HCT116 (cell line): Measurements from ENCODE around the gene KCNQ1OT1. TPM values are rescaled to one million over a fixed set of nuclear protein-coding genes. Genes with fewer than 3 reads are reported as not detected.

Experiments used
- ATAC-seq: fragments of 200-7000 bp; cut with Tn5 transposase; 2 replicates; pipeline ENCODE4 v1.9.1; 2020; ENCODE audit warnings: mild to moderate bottlenecking, moderate library complexity
- BruUV-seq: library from RNA; stranded (reverse); fragments of 400-500 nt; replicated peaks from 2 replicates; lab custom pipeline; 2021; lab: Mats Ljungman, UMichigan
- CTCF ChIA-PET: fragments of 300-600 bp; sonication (Branson Sonifier 250); formaldehyde crosslinking; loops from one replicate; lab custom pipeline; 2021; ENCODE audit warnings: antibody characterized with exemption; lab: Charles Lee
- POLR2A ChIA-PET: fragments of 300-600, 350-600 bp; sonication (Branson Sonifier 250); formaldehyde crosslinking; loops from one replicate; lab custom pipeline; 2021; ENCODE audit warnings: antibody characterized with exemption; lab: Charles Lee
- RAD21 ChIA-PET, 2 experiments: fragments of 300-600 bp; sonication (Branson Sonifier 250); formaldehyde crosslinking; loops; one replicate each; lab custom pipeline; 2023; ENCODE audit warnings: low total read pairs in 2 of 2; ENCODE audit not compliant: uncharacterized antibody in 2 of 2, unreplicated experiment in 2 of 2, low non-redundant PET in 1 of 2; lab: Charles Lee
- DNase-seq: peaks from one replicate; pipeline ENCODE4 v3.0.0-alpha.2; 2010; ENCODE audit warnings: low read depth, low spot score
- H2AFZ ChIP-seq: fragments of 200-600 bp; shearing (Covaris generic), sonication (generic); 2 replicates; pipeline ENCODE4 v1.6.1; 2017; ENCODE audit warnings: low read depth, mixed run types, mixed read lengths, antibody characterized with exemption, low read length; ENCODE audit not compliant: poor library complexity, severe bottlenecking
- H3K27ac ChIP-seq: 2 replicates; pipeline ENCODE4 v1.5.1; 2012; ENCODE audit warnings: low read depth, low read length
- H3K27me3 ChIP-seq: fragments of 200-600 bp; sonication (generic); 2 replicates; pipeline ENCODE4 v1.6.1; 2016; ENCODE audit warnings: mixed run types, low read length, mixed read lengths; ENCODE audit not compliant: insufficient read depth
- H3K36me3 ChIP-seq, 2 experiments: fragments of 200-500 bp in 1 of 2; fragments of 200-600 bp in 1 of 2; sonication (Bioruptor generic) in 1 of 2; sonication (generic) in 1 of 2; 2 replicates each; pipeline versions ENCODE4 v1.5.1 to v1.6.1; 2014 to 2016; ENCODE audit warnings: low read length in 2 of 2, inconsistent platforms in 1 of 2, mixed read lengths in 1 of 2, mixed run types in 1 of 2; ENCODE audit not compliant: insufficient read depth in 2 of 2, control insufficient read depth in 1 of 2
- H3K4me1 ChIP-seq, 2 experiments: fragments of 200-600 bp in 1 of 2; sonication (generic) in 1 of 2; 2 replicates each; pipeline versions ENCODE4 v1.5.1 to v1.6.1; 2012 to 2017; ENCODE audit warnings: low read length in 2 of 2, inconsistent platforms in 1 of 2, mild to moderate bottlenecking in 1 of 2, mixed read lengths in 1 of 2, mixed run types in 1 of 2, moderate library complexity in 1 of 2; ENCODE audit not compliant: insufficient read depth in 2 of 2, control insufficient read depth in 1 of 2
- H3K4me2 ChIP-seq: fragments of 200-600 bp; sonication (generic); 2 replicates; pipeline ENCODE4 v1.6.1; 2017; ENCODE audit warnings: mixed run types, low read length, mixed read lengths
- H3K4me3 ChIP-seq, 2 experiments: fragments of 200-600 bp in 1 of 2; sonication (generic) in 1 of 2; replicated peaks in 1 of 2; 2 replicates each; pipeline ENCODE4 v1.5.1; 2011 to 2016; ENCODE audit warnings: low read length in 2 of 2, control low read depth in 1 of 2, low read depth in 1 of 2, mild to moderate bottlenecking in 1 of 2, mixed read lengths in 1 of 2, mixed run types in 1 of 2
- H3K79me2 ChIP-seq: fragments of 200-600 bp; sonication (generic); 2 replicates; pipeline ENCODE4 v1.6.1; 2017; ENCODE audit warnings: mild to moderate bottlenecking, mixed run types, low read length, moderate library complexity, mixed read lengths; ENCODE audit not compliant: insufficient read depth
- H3K9ac ChIP-seq: fragments of 200-600 bp; sonication (generic); 2 replicates; pipeline ENCODE4 v1.6.1; 2016; ENCODE audit warnings: low read length, mixed read lengths
- H3K9me2 ChIP-seq: fragments of 200-600 bp; sonication (generic), shearing (Covaris generic); 2 replicates; pipeline ENCODE4 v1.6.1; 2017; ENCODE audit warnings: mixed run types, mild to moderate bottlenecking, moderate library complexity; ENCODE audit not compliant: insufficient read depth
- H3K9me3 ChIP-seq, 2 experiments: fragments of 200-500 bp in 1 of 2; fragments of 200-600 bp in 1 of 2; sonication (Bioruptor generic) in 1 of 2; sonication (generic) in 1 of 2; 2 replicates each; pipeline ENCODE4 v1.6.1; 2014 to 2017; ENCODE audit warnings: low read length in 2 of 2, mixed read lengths in 2 of 2, inconsistent platforms in 1 of 2, low read depth in 1 of 2, mild to moderate bottlenecking in 1 of 2, mixed run types in 1 of 2, moderate library complexity in 1 of 2; ENCODE audit not compliant: control insufficient read depth in 1 of 2, insufficient read depth in 1 of 2
- H4K20me1 ChIP-seq: fragments of 200-600 bp; sonication (generic), shearing (Covaris generic); 2 replicates; pipeline ENCODE4 v1.6.1; 2017; ENCODE audit warnings: mixed run types, mild to moderate bottlenecking, moderate library complexity; ENCODE audit not compliant: insufficient read depth
- CBX3 ChIP-seq: IDR thresholded peaks from 2 replicates; pipeline ENCODE4 v1.6.1; 2012; ENCODE audit warnings: low read depth
- CEBPB ChIP-seq: IDR thresholded peaks from 2 replicates; pipeline ENCODE4 v1.6.1; 2012; ENCODE audit warnings: low read depth
- ELF1 ChIP-seq: IDR thresholded peaks from 2 replicates; pipeline ENCODE4 v1.6.1; 2012; ENCODE audit warnings: low read depth, borderline replicate concordance
- EZH2 ChIP-seq: fragments of 200-600 bp; sonication (generic); IDR thresholded peaks from 2 replicates; pipeline ENCODE4 v1.6.1; 2017; ENCODE audit warnings: antibody characterized with exemption, mixed run types
- FOSL1 ChIP-seq: IDR thresholded peaks from 2 replicates; pipeline ENCODE4 v1.6.1; 2012; ENCODE audit warnings: low read depth
- RAD21 ChIP-seq: IDR thresholded peaks from 2 replicates; pipeline ENCODE4 v1.6.1; 2012; ENCODE audit warnings: low read depth, mild to moderate bottlenecking
- SP1 ChIP-seq: IDR thresholded peaks from 2 replicates; pipeline ENCODE4 v1.6.1; 2012; ENCODE audit warnings: low read depth
- SRF ChIP-seq: IDR thresholded peaks from 2 replicates; pipeline ENCODE4 v1.6.1; 2012; ENCODE audit warnings: low read depth
- TCF7L2 ChIP-seq: IDR thresholded peaks from 2 replicates; pipeline ENCODE4 v1.7.0; 2011; ENCODE audit warnings: borderline replicate concordance, inconsistent platforms; ENCODE audit not compliant: insufficient read depth, insufficient read length; ENCODE audit errors: extremely low read depth
- ZBTB33 ChIP-seq: IDR thresholded peaks from 2 replicates; pipeline ENCODE4 v1.6.1; 2011; ENCODE audit warnings: mild to moderate bottlenecking, low read length, moderate library complexity; ENCODE audit not compliant: insufficient replicate concordance; ENCODE audit errors: extremely low read depth
- ZNF274 ChIP-seq: fragments of 200-500 bp; sonication (Bioruptor generic); IDR thresholded peaks from 2 replicates; pipeline ENCODE4 v1.6.1; 2014; ENCODE audit warnings: mild to moderate bottlenecking, low read depth, low read length, inconsistent platforms
- intact Hi-C: fragments of 100-400 bp; cut with micrococcal nuclease; formaldehyde crosslinking; loops from 2 replicates; pipeline ENCODE4 v1.10.0; 2022
- total RNA-seq: library from RNA; stranded (reverse); gene quantifications from one replicate; pipeline ENCODE4 v1.2.1, GENCODE V29; 2021; ENCODE audit not compliant: unreplicated experiment
- TF ChIP-seq, protein P1 (sequence below), 3 experiments: fragments of 200-600 bp in 1 of 3; sonication (generic) in 1 of 3; IDR thresholded peaks in 2 of 3; conservative IDR thresholded peaks in 1 of 3; 2 replicates each; pipeline ENCODE4 v1.5.1; 2012 to 2017; ENCODE audit warnings: low read depth in 2 of 3, low read length in 2 of 3, antibody characterized with exemption in 1 of 3, borderline replicate concordance in 1 of 3, control low read depth in 1 of 3, mild to moderate bottlenecking in 1 of 3, mixed read lengths in 1 of 3, mixed run types in 1 of 3, moderate library complexity in 1 of 3; ENCODE audit not compliant: insufficient read depth in 1 of 3

Gene KCNQ1OT1
- total RNA-seq, 1 experiment from 2014 or later = 1.1 TPM

DNA sequence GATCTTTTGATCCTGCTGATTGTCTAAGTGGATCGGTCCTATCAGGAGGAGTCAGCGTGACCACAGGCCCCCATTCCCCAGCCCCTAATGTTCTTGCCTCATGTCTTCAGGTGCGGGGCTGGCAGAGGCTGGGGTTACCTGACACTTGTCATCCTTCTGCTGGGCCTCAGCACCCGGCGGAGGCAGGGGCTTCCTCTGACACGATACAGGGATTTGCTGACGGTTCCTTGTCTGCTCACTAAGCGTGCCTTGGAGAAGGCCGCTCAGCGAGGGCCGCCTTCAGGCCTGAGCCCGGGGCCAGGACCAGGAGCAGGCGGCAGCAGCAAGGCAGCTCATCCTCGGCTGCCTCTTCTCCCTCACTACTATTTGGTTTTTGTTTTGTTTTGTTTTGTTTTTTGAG is 45.7 kb upstream of the KCNQ1OT1 start:
- Histone ChIP-seq H3K27me3 (no peaks in the 10 kb centered on the region), H3K4me2 (no peak overlapping the region), H2AFZ (no peak overlapping the region), H3K27ac (no peak overlapping the region), H3K36me3 (no peaks in the 10 kb centered on the region), H3K9ac (no peak overlapping the region), H3K4me3 (no peak overlapping the region), H4K20me1 (no peaks in the 10 kb centered on the region), H3K9me2 (no peaks in the 10 kb centered on the region), H3K4me1 (peaks cover 5 to 11% of the 10 kb centered on the region in 2 experiments; a peak in 3 of 4 replicates), H3K79me2 (no peaks in the 10 kb centered on the region), H3K9me3 (no peaks in the 10 kb centered on the region)
- DNase-seq (no peak), ATAC-seq (no peak)
- intact Hi-C loops = no loop called here
- no TSS peak for BruUV-seq
- ChIA-PET CTCF (no interaction called here), RAD21 (no interaction called here), POLR2A (no interaction called here)
- TF ChIP-seq SP1 (no peak), ZNF274 (no peak), FOSL1 (no peak), SRF (no peak), ELF1 (no peak), CEBPB (no peak), TCF7L2 (no peak), CBX3 (no peak), RAD21 (no peak), EZH2 (no peak), ZBTB33 (no peak)
- TF ChIP-seq, protein P1, sequence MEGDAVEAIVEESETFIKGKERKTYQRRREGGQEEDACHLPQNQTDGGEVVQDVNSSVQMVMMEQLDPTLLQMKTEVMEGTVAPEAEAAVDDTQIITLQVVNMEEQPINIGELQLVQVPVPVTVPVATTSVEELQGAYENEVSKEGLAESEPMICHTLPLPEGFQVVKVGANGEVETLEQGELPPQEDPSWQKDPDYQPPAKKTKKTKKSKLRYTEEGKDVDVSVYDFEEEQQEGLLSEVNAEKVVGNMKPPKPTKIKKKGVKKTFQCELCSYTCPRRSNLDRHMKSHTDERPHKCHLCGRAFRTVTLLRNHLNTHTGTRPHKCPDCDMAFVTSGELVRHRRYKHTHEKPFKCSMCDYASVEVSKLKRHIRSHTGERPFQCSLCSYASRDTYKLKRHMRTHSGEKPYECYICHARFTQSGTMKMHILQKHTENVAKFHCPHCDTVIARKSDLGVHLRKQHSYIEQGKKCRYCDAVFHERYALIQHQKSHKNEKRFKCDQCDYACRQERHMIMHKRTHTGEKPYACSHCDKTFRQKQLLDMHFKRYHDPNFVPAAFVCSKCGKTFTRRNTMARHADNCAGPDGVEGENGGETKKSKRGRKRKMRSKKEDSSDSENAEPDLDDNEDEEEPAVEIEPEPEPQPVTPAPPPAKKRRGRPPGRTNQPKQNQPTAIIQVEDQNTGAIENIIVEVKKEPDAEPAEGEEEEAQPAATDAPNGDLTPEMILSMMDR (IDR thresholded peaks at IDR 0.05 in 2 of 3, conservative IDR thresholded peaks at IDR 0.05 in 1 of 3; ENCODE audit: borderline replicate concordance in 1 of 3, insufficient read depth in 1 of 3, low read depth in 2 of 3, low read length in 2 of 3) = no peak
